Measurements from ENCODE around the gene OR5P2.
"Not testable (repeated sequence)": the region's sequence is repeated elsewhere in the genome, so short reads cannot be mapped to it uniquely, and the experiment has no call there.

The OR5P2 gene

GRCh38 chr11:7826324-7826723, 29.6 kb upstream of the OR5P2 start:
- no peaks in the 10 kb centered on the region for H3K9me2 ChIP-seq (replicated peaks; ENCODE audit: insufficient read depth, low read length)
- no peaks in the 10 kb centered on the region for H4K20me1 ChIP-seq (ENCODE audit: low read depth, low read length)
- no peak overlapping the region for H2AFZ ChIP-seq (ENCODE audit: low read depth, low read length, severe bottlenecking)
- no peak for TF ChIP-seq EZH2phosphoT487 (conservative IDR thresholded peaks at IDR 0.05; ENCODE audit: low read length)
- TF ChIP-seq CTCF (IDR thresholded peaks at IDR 0.05; ENCODE audit: insufficient read depth, low read length, poor library complexity, severe bottlenecking), result no peak
- H3F3A ChIP-seq (ENCODE audit: insufficient read depth), result no peaks in the 10 kb centered on the region
- H3K36me3 ChIP-seq (ENCODE audit: low read length), result no peaks in the 10 kb centered on the region
- no peaks in the 10 kb centered on the region for H3K9me3 ChIP-seq (ENCODE audit: insufficient read depth, low read length)
- no peak overlapping the region for H3K27ac ChIP-seq (ENCODE audit: low read depth, low read length)
- H3K9ac ChIP-seq (ENCODE audit: low read length), result no peak overlapping the region
- no peaks in the 10 kb centered on the region for H3K79me2 ChIP-seq (ENCODE audit: insufficient read depth, low read length)
- H3K4me2 ChIP-seq (ENCODE audit: low read depth, low read length, poor library complexity, severe bottlenecking), result no peak overlapping the region
- H3K27me3 ChIP-seq (ENCODE audit: low read length), result 0 out of 2 replicates have a peak, but pooled peaks cover 5% of the 10 kb centered on the region
- no peak overlapping the region for H3K4me3 ChIP-seq (ENCODE audit: insufficient read depth, low read length, poor library complexity, severe bottlenecking)

- not testable (repeated sequence) for H3K36me3 ChIP-seq (ENCODE audit: low read length); H3K27me3 ChIP-seq (ENCODE audit: low read length); H4K20me1 ChIP-seq (ENCODE audit: low read depth, low read length); H3K9ac ChIP-seq (ENCODE audit: low read length); H3F3A ChIP-seq (ENCODE audit: insufficient read depth); H3K4me2 ChIP-seq (ENCODE audit: low read depth, low read length, poor library complexity, severe bottlenecking); H3K9me3 ChIP-seq (ENCODE audit: insufficient read depth, low read length); H2AFZ ChIP-seq (ENCODE audit: low read depth, low read length, severe bottlenecking); H3K27ac ChIP-seq (ENCODE audit: low read depth, low read length); H3K4me3 ChIP-seq (ENCODE audit: insufficient read depth, low read length, poor library complexity, severe bottlenecking); H3K79me2 ChIP-seq (ENCODE audit: insufficient read depth, low read length); H3K9me2 ChIP-seq (replicated peaks; ENCODE audit: insufficient read depth, low read length)
These were observed 23.7 kb upstream of the OR5P2 start for GRCh38 chr11:7820417-7820816.

GRCh38 chr11:7814897-7815296, 18.2 kb upstream of the OR5P2 start:
- H3K36me3 ChIP-seq (ENCODE audit: low read length); H3K27ac ChIP-seq (ENCODE audit: low read depth, low read length); H3K9me3 ChIP-seq (ENCODE audit: insufficient read depth, low read length); H2AFZ ChIP-seq (ENCODE audit: low read depth, low read length, severe bottlenecking); H3K4me2 ChIP-seq (ENCODE audit: low read depth, low read length, poor library complexity, severe bottlenecking); H3K27me3 ChIP-seq (ENCODE audit: low read length); H3K79me2 ChIP-seq (ENCODE audit: insufficient read depth, low read length); H3F3A ChIP-seq (ENCODE audit: insufficient read depth); H4K20me1 ChIP-seq (ENCODE audit: low read depth, low read length); H3K9ac ChIP-seq (ENCODE audit: low read length); H3K4me3 ChIP-seq (ENCODE audit: insufficient read depth, low read length, poor library complexity, severe bottlenecking); H3K9me2 ChIP-seq (replicated peaks; ENCODE audit: insufficient read depth, low read length): not testable (repeated sequence)

GRCh38 chr11:7810301-7810700, 13.6 kb upstream of the OR5P2 start:
- not testable (repeated sequence) for H3K4me3 ChIP-seq (ENCODE audit: insufficient read depth, low read length, poor library complexity, severe bottlenecking); H3F3A ChIP-seq (ENCODE audit: insufficient read depth); H3K4me2 ChIP-seq (ENCODE audit: low read depth, low read length, poor library complexity, severe bottlenecking); H3K36me3 ChIP-seq (ENCODE audit: low read length); H3K9me3 ChIP-seq (ENCODE audit: insufficient read depth, low read length); H3K27ac ChIP-seq (ENCODE audit: low read depth, low read length); H4K20me1 ChIP-seq (ENCODE audit: low read depth, low read length); H3K9ac ChIP-seq (ENCODE audit: low read length); H3K9me2 ChIP-seq (replicated peaks; ENCODE audit: insufficient read depth, low read length); H2AFZ ChIP-seq (ENCODE audit: low read depth, low read length, severe bottlenecking); H3K27me3 ChIP-seq (ENCODE audit: low read length); H3K79me2 ChIP-seq (ENCODE audit: insufficient read depth, low read length)

- Histone ChIP-seq H3K4me2 (ENCODE audit: low read depth, low read length, poor library complexity, severe bottlenecking) (no peak overlapping the region), H3K9ac (ENCODE audit: low read length) (no peak overlapping the region), H3K4me3 (ENCODE audit: insufficient read depth, low read length, poor library complexity, severe bottlenecking) (no peak overlapping the region), H4K20me1 (ENCODE audit: low read depth, low read length) (no peaks in the 10 kb centered on the region), H3K9me3 (ENCODE audit: insufficient read depth, low read length) (no peaks in the 10 kb centered on the region), H3K9me2 (replicated peaks; ENCODE audit: insufficient read depth, low read length) (no peaks in the 10 kb centered on the region), H2AFZ (ENCODE audit: low read depth, low read length, severe bottlenecking) (no peak overlapping the region), H3F3A (ENCODE audit: insufficient read depth) (no peaks in the 10 kb centered on the region), H3K79me2 (ENCODE audit: insufficient read depth, low read length) (no peaks in the 10 kb centered on the region), H3K27ac (ENCODE audit: low read depth, low read length) (no peak overlapping the region), H3K27me3 (ENCODE audit: low read length) (no peaks in the 10 kb centered on the region), H3K36me3 (ENCODE audit: low read length) (no peaks in the 10 kb centered on the region)
- TF ChIP-seq CTCF (IDR thresholded peaks at IDR 0.05; ENCODE audit: insufficient read depth, low read length, poor library complexity, severe bottlenecking) (no peak), EZH2phosphoT487 (conservative IDR thresholded peaks at IDR 0.05; ENCODE audit: low read length) (no peak)
These were observed 3.5 kb downstream of the OR5P2 start for GRCh38 chr11:7793233-7793632.
